ENCODE results near the gene GNE. TPM values are rescaled to one million over a fixed set of nuclear protein-coding genes. Genes with fewer than 3 reads are reported as not detected.

GNE gene
- total and polyA plus RNA-seq, 2 of the 8 experiments (the other 6 are each of a cell fraction or from before 2014, with no cell fraction given), result 5.1 to 11.1 TPM

DNA sequence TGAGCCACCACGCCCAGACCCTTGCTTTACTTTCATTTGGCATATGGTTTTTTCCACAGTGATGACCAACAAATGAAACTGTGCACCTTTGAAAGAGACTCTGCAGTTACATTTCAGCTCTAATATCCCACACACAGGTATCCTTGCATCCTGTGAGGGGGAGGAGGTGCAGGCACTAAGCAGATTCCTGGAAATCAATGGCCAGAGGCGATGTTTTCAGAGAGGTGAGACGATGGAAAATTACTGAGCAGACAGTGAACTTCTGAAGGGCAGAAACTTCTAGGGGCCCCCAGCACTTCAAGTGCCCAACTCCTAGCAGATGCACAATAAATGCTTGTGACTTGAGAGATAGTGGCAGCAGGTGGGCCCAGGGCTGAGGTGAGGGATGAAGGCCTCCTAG is 29.8 kb upstream of the GNE start:
- no peak for FAIRE-seq
- H3K27ac ChIP-seq (ENCODE audit: low read depth, low read length), result no peak overlapping the region
- TF ChIP-seq YY1 (IDR thresholded peaks at IDR 0.05; ENCODE audit: low read depth, low read length) (no peak), TCF12 (IDR thresholded peaks at IDR 0.05; ENCODE audit: low read depth, low read length) (no peak), HDAC2 (IDR thresholded peaks at IDR 0.05; ENCODE audit: borderline replicate concordance in 1 of 2, low read depth in 2 of 2, low read length in 2 of 2) (no peak), TEAD4 (IDR thresholded peaks at IDR 0.05; ENCODE audit: low read depth, low read length) (no peak), FOSL1 (IDR thresholded peaks at IDR 0.05; ENCODE audit: insufficient read depth, low read depth, low read length) (no peak), RAD21 (IDR thresholded peaks at IDR 0.05 in 1 of 2, conservative IDR thresholded peaks at IDR 0.05 in 1 of 2; ENCODE audit: low read depth in 2 of 2, low read length in 2 of 2) (no peak), SP1 (IDR thresholded peaks at IDR 0.05; ENCODE audit: low read depth, low read length) (no peak), POLR2A (IDR thresholded peaks at IDR 0.05; ENCODE audit: control extremely low read depth in 1 of 2, low read depth in 2 of 2, low read length in 2 of 2) (no peak), TAF1 (IDR thresholded peaks at IDR 0.05; ENCODE audit: low read depth, low read length) (no peak)

More for the DNA sequence above, 29.8 kb upstream of the GNE start:
- Histone ChIP-seq H3K56ac (replicated peaks; ENCODE audit: insufficient read length, low read depth, low read length) (no peak overlapping the region), H3K9me3 (ENCODE audit: insufficient read depth in 2 of 2, low read depth in 1 of 2, low read length in 1 of 2) (no peaks in the 10 kb centered on the region), H3K9ac (replicated peaks in 1 of 4; ENCODE audit: extremely low read depth in 1 of 4, low read depth in 3 of 4, low read length in 3 of 4) (no peak overlapping the region), H2AK5ac (ENCODE audit: low read depth, low read length) (no peak overlapping the region), H4K91ac (replicated peaks; ENCODE audit: insufficient read length, low read length) (no peak overlapping the region), H3K79me2 (ENCODE audit: control insufficient read depth in 1 of 2, insufficient read depth in 2 of 2, low read length in 2 of 2) (no peaks in the 10 kb centered on the region), H3K23ac (ENCODE audit: insufficient read length) (no peak overlapping the region), H2BK15ac (ENCODE audit: low read length) (no peak overlapping the region), H2BK20ac (ENCODE audit: low read length) (no peak overlapping the region), H4K20me1 (replicated peaks in 1 of 2; ENCODE audit: control insufficient read depth in 1 of 2, insufficient read depth in 2 of 2, low read length in 2 of 2) (no peaks in the 10 kb centered on the region), H2BK5ac (ENCODE audit: low read depth, low read length) (no peak overlapping the region), H2BK120ac (replicated peaks; ENCODE audit: low read depth, low read length) (no peak overlapping the region), H3K4me3 (ENCODE audit: extremely low read depth in 1 of 4, insufficient read depth in 2 of 4, low read depth in 3 of 4, low read length in 4 of 4) (no peak overlapping the region), H3K4me2 (ENCODE audit: insufficient read depth in 1 of 2, low read depth in 2 of 2, low read length in 2 of 2) (no peak overlapping the region), H3K27me3 (replicated peaks in 1 of 4; ENCODE audit: control insufficient read depth in 3 of 4, extremely low read depth in 1 of 4, insufficient read depth in 3 of 4, low read length in 3 of 4) (no peaks in the 10 kb centered on the region), H3K4ac (replicated peaks; ENCODE audit: insufficient read length, low read depth, low read length) (no peak overlapping the region), H3K4me1 (replicated peaks in 1 of 4; ENCODE audit: control insufficient read depth in 3 of 4, insufficient read depth in 4 of 4, low read length in 3 of 4) (peaks cover 0 to 6% (median 2%) of the 10 kb centered on the region in 4 experiments; a peak in 4 of 7 replicates), H3K23me2 (ENCODE audit: low read depth, low read length) (no peaks in the 10 kb centered on the region), H4K8ac (ENCODE audit: extremely low read depth, insufficient read depth, low read length) (no peak overlapping the region), H3K18ac (ENCODE audit: extremely low read depth, low read length) (no peak overlapping the region), H3K14ac (ENCODE audit: insufficient read length) (no peak overlapping the region), H4K5ac (ENCODE audit: insufficient read length, low read depth, low read length) (no peak overlapping the region), H3K79me1 (ENCODE audit: low read depth, low read length) (no peaks in the 10 kb centered on the region), H2AFZ (ENCODE audit: low read length) (no peak overlapping the region), H3K36me3 (ENCODE audit: control insufficient read depth in 2 of 4, insufficient read depth in 4 of 4, low read length in 3 of 4) (no peaks in the 10 kb centered on the region), H2BK12ac (ENCODE audit: low read depth, low read length) (no peak overlapping the region)
- 89% methylated on average over 3 of the region's 3 CpGs; no CpG with 5 or more reads in 1 of the 2 experiments for WGBS, 2 experiments (ENCODE audit: extremely low coverage in 1 of 2, insufficient coverage in 1 of 2, insufficient read length in 1 of 2, insufficient replicate concordance in 2 of 2, low coverage in 1 of 2, low lambda C conversion rate in 2 of 2, missing lambda C conversion rate in 1 of 2)
- ChIA-PET POLR2A (ENCODE audit: partially characterized antibody) (no interaction called here), CTCF (ENCODE audit: partially characterized antibody) (interaction anchor here (0.6 kb wide), 1 partner anchor 46 kb away, joined by 3 read pairs; no protein-coding TSS in a partner anchor)
- no peak for DNase-seq (ENCODE audit: low read depth in 1 of 2, low spot score in 2 of 2)

All from H1 (cell line).